ENCODE measurements around the gene BCOR. TPM values are rescaled to one million over a fixed set of nuclear protein-coding genes. Genes with fewer than 3 reads are reported as not detected.

BCOR gene
- total RNA-seq, 1 experiment from 2014 or later, result 0.68 TPM

- ChIA-PET POLR2A (ENCODE audit: unreplicated experiment) (no interaction called here), CTCF (no interaction called here)
- Histone ChIP-seq H3K4me1 (replicated peaks; ENCODE audit: insufficient read depth) (no peaks in the 10 kb centered on the region), H3K27ac (peak overlapping the region; percentile 54), H4K20me1 (ENCODE audit: insufficient read depth) (no peaks in the 10 kb centered on the region), H3K27me3 (ENCODE audit: insufficient read depth, low read depth) (no peaks in the 10 kb centered on the region), H3K4me2 (peak overlapping the region; percentile 66), H3K9me2 (ENCODE audit: insufficient read depth) (no peaks in the 10 kb centered on the region), H3F3A (ENCODE audit: insufficient read depth, low read depth) (no peaks in the 10 kb centered on the region), H3K9me3 (ENCODE audit: insufficient read depth, low read depth) (no peaks in the 10 kb centered on the region), H3K36me3 (ENCODE audit: low read depth) (no peaks in the 10 kb centered on the region), H3K4me3 (peak overlapping the region; percentile 54), H3K79me2 (ENCODE audit: low read depth) (peaks cover 10% of the 10 kb centered on the region; the same call in 1 of the 2 replicates), H2AFZ (no peak overlapping the region)
- BruUV-seq (replicated peaks), result TSS peak; percentile 47
- intact Hi-C loops (cut with micrococcal nuclease; ENCODE audit: unreplicated experiment), result loop anchor here (5.0 kb wide), 1 partner anchor 46 kb away; no protein-coding TSS in a partner anchor
- no peak for DNase-seq
- TF ChIP-seq EZH2 (IDR thresholded peaks at IDR 0.05; ENCODE audit: low read depth), result no peak
- TF ChIP-seq, protein P1, sequence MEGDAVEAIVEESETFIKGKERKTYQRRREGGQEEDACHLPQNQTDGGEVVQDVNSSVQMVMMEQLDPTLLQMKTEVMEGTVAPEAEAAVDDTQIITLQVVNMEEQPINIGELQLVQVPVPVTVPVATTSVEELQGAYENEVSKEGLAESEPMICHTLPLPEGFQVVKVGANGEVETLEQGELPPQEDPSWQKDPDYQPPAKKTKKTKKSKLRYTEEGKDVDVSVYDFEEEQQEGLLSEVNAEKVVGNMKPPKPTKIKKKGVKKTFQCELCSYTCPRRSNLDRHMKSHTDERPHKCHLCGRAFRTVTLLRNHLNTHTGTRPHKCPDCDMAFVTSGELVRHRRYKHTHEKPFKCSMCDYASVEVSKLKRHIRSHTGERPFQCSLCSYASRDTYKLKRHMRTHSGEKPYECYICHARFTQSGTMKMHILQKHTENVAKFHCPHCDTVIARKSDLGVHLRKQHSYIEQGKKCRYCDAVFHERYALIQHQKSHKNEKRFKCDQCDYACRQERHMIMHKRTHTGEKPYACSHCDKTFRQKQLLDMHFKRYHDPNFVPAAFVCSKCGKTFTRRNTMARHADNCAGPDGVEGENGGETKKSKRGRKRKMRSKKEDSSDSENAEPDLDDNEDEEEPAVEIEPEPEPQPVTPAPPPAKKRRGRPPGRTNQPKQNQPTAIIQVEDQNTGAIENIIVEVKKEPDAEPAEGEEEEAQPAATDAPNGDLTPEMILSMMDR (conservative IDR thresholded peaks at IDR 0.05), result no peak
Observed at GRCh38 chrX:40106676-40107290, 9.0 kb upstream of the BCOR start.

- H3K79me2 ChIP-seq (ENCODE audit: low read depth), result peaks cover 13% of the 10 kb centered on the region; the same call in 1 of the 2 replicates
Observed at GRCh38 chrX:40105835-40106675, 8.3 kb upstream of the BCOR start.

More at GRCh38 chrX:40105835-40106675, 8.3 kb upstream of the BCOR start:
- no peak overlapping the region for H2AFZ ChIP-seq
- no peaks in the 10 kb centered on the region for H3F3A ChIP-seq (ENCODE audit: insufficient read depth, low read depth)
- no peaks in the 10 kb centered on the region for H3K9me2 ChIP-seq (ENCODE audit: insufficient read depth)
- H3K4me3 ChIP-seq, result peak overlapping the region; percentile 54; the same call in 1 of the 2 replicates
- POLR2A ChIA-PET (ENCODE audit: unreplicated experiment), result no interaction called here
- intact Hi-C loops (cut with micrococcal nuclease; ENCODE audit: unreplicated experiment), result loop anchor here (5.0 kb wide), 1 partner anchor 46 kb away; no protein-coding TSS in a partner anchor
- H3K36me3 ChIP-seq (ENCODE audit: low read depth), result no peaks in the 10 kb centered on the region
- no peaks in the 10 kb centered on the region for H4K20me1 ChIP-seq (ENCODE audit: insufficient read depth)
- no peaks in the 10 kb centered on the region for H3K27me3 ChIP-seq (ENCODE audit: insufficient read depth, low read depth)
- CTCF ChIA-PET, result no interaction called here
- 0 out of 2 replicates have a peak, but pooled peaks cover 4% of the 10 kb centered on the region for H3K4me1 ChIP-seq (replicated peaks; ENCODE audit: insufficient read depth)
- H3K27ac ChIP-seq, result peak overlapping the region; percentile 54
- H3K9me3 ChIP-seq (ENCODE audit: insufficient read depth, low read depth), result no peaks in the 10 kb centered on the region
- H3K4me2 ChIP-seq, result peak overlapping the region; percentile 66
- no peak for TF ChIP-seq EZH2 (IDR thresholded peaks at IDR 0.05; ENCODE audit: low read depth)
- TF ChIP-seq, protein P1 (conservative IDR thresholded peaks at IDR 0.05), result no peak
- BruUV-seq (replicated peaks), result no TSS peak
- DNase-seq, result peak in 1 of 2 experiments; percentile 48

Measured in PC-9 (cell line).